ENCODE measurements around the gene CDR2L.

- no peak for TF ChIP-seq EHF (CRISPR knock-in tag; IDR thresholded peaks at IDR 0.05)
- TF ChIP-seq CTCF (IDR thresholded peaks at IDR 0.05), result no peak
- TF ChIP-seq JUN (IDR thresholded peaks at IDR 0.05), result no peak
Observed at GRCh38 chr17:75041656-75042280, 54.3 kb downstream of the CDR2L start.

Measured in A549 (cell line).